Activated naive CD4-positive, alpha-beta T cell treated with anti-CD3 and anti-CD28 coated beads, Interleukin-2, amount 50 U/mL, for 24 hours (primary cell): ENCODE measurements around the gene NDUFS4.
A peak's percentile ranks its signal among the peaks of the same experiment; 100 is the strongest.
"Not testable (repeated sequence)": the region's sequence is repeated elsewhere in the genome, so short reads cannot be mapped to it uniquely, and the experiment has no call there.

ENCODE experiments used
- H3K27ac Mint-ChIP-seq: one replicate; pipeline ENCODE4 v1.8.0; 2021; ENCODE audit warnings: mild to moderate bottlenecking, mixed read lengths
- H3K27me3 Mint-ChIP-seq: one replicate; pipeline ENCODE4 v1.8.0; 2021; ENCODE audit warnings: mixed read lengths
- H3K36me3 Mint-ChIP-seq: one replicate; pipeline ENCODE4 v1.8.0; 2021; ENCODE audit warnings: mixed read lengths
- H3K4me1 Mint-ChIP-seq: one replicate; pipeline ENCODE4 v1.8.0; 2021; ENCODE audit warnings: mixed read lengths
- H3K4me3 Mint-ChIP-seq: one replicate; pipeline ENCODE4 v1.8.0; 2021; ENCODE audit warnings: mild to moderate bottlenecking, mixed read lengths
- H3K9me3 Mint-ChIP-seq: one replicate; pipeline ENCODE4 v1.8.0; 2021; ENCODE audit warnings: mixed read lengths

Gene NDUFS4

DNA sequence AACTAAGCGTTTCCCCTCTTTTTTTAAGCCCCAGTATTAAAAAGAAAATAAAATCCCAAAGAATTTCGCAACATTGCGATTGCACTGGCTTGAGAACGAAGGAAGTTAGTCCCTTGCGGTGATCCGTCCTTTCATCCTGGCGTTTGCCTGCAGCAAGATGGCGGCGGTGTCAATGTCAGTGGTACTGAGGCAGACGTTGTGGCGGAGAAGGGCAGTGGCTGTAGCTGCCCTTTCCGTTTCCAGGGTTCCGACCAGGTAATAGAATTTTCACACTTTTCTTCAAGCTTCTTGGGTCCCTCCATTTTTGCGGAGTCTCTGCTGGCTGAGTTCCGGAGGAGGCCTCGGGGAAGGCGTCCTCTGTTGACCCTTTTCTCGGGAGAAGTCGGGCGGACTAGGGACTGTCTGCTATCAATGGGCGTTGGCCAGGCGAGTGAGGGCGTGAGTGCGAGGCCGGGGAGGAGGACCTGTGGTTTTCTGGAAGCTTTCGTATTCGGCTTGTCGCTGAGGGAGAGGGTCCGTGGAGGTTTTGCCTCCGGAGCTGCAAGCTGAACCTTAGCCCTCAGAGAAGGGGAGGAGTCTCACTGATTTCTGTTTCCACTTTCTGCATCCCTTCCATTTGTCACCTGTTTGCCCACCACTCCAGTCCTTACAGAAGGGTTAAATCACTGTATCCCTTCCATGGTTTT lies at the start of gene NDUFS4:
Gene NDUFS4, plus strand, starts transcription at position 134 of the 686 bp plus-strand sequence. Its CDS starts 24 bp downstream, at position 158.
- H3K27ac Mint-ChIP-seq: peak within 1 kb of the TSS; percentile 96
- no peaks in the 10 kb centered on the region for H3K9me3 Mint-ChIP-seq
- H3K27me3 Mint-ChIP-seq: peaks cover 20% of the 10 kb centered on the region
- peaks cover 48% of the 10 kb centered on the region for H3K4me1 Mint-ChIP-seq
- peaks cover 4% of the 10 kb centered on the region for H3K36me3 Mint-ChIP-seq
- H3K4me3 Mint-ChIP-seq: peak within 1 kb of the TSS; percentile 99

DNA sequence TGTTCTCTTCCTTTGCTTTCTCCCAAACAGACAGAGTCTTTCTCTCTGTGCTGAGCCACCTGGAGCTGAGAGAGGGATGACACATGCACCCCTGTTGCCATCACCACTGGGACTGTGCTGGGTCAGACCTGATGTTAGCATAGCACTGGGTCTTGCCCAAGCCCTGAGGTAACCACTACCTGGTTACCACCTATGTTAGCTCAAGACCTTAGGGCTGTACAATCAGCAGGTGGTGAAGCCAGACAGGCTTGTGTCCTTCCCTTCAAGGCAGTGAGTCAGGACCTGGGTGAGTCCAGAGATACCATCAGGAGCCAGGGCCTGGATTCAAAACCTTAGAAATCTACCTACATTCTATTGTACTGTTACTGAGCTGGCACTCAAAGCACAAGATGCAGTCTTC lies 47.9 kb upstream of the NDUFS4 start:
- Mint-ChIP-seq H3K36me3 (no peaks in the 10 kb centered on the region), H3K4me3 (no peak overlapping the region), H3K27me3 (peaks cover 3% of the 10 kb centered on the region), H3K4me1 (no peaks in the 10 kb centered on the region), H3K9me3 (peaks cover 20% of the 10 kb centered on the region), H3K27ac (no peak overlapping the region)

DNA sequence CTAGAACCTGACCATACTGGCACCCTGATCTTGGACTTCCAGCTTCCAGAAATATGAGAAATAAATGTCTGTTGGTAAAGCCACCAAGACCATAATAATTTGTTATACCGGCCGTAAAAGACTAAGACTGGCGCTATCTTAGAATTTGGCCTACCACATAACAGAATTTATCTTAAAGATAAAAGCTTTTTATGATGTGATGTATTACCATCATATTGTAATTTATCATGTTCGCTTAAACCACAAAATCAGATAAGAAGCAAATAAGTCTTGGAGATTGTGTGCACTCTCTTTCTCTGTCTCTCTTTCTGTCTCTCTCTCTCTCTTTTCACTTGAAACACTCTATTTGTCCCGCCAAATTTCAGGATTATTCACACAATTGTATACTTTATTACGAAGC lies 44.5 kb upstream of the NDUFS4 start:
- Mint-ChIP-seq H3K27ac (no peak overlapping the region), H3K9me3 (peaks cover 20% of the 10 kb centered on the region), H3K4me1 (no peaks in the 10 kb centered on the region), H3K36me3 (no peaks in the 10 kb centered on the region), H3K4me3 (no peak overlapping the region), H3K27me3 (peaks cover 11% of the 10 kb centered on the region)

DNA sequence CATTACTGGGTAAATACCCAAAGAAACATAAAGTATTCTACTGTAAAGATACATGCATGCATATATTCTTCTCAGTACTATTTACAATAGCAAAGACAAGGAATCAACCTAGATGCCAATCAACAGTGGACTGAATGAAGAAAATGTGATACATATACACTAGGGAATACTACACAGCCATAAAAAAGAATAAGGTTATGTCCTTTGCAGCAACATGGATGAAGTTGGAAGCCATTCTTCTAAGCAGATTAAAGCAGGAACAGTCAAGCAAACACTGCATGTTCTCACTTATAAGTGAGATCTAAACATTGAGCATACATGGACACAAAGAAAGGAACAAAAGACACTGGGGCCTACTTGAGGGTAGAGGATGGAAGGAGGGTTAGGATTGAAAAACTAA lies 39.6 kb upstream of the NDUFS4 start:
- peaks cover 11% of the 10 kb centered on the region for H3K27me3 Mint-ChIP-seq
- H3K4me1 Mint-ChIP-seq: no peaks in the 10 kb centered on the region
- H3K9me3 Mint-ChIP-seq: peaks cover 26% of the 10 kb centered on the region
- no peak overlapping the region for H3K27ac Mint-ChIP-seq
- no peaks in the 10 kb centered on the region for H3K36me3 Mint-ChIP-seq
- no peak overlapping the region for H3K4me3 Mint-ChIP-seq

DNA sequence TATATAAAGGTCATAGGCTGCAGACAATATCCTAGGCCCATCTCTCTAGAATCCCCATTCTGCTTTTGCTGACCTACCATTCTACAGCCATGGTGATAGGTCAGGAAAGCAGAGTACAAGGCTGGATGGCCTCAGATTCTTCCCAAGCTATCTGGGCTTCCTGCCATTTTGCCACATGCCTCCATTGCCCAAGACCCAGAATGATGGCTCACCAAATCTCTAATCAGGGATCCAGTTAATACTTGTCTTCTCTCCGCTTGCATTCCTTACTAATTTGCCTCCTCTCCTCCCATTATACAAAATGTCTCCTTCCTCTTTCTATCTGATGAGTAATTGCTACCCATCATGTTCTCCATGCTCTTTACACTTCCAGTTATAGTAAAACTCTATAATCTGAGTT lies 22.7 kb upstream of the NDUFS4 start:
- Mint-ChIP-seq H3K27ac (no peak overlapping the region), H3K4me3 (no peak overlapping the region), H3K9me3 (no peaks in the 10 kb centered on the region), H3K4me1 (no peaks in the 10 kb centered on the region), H3K27me3 (peaks cover 14% of the 10 kb centered on the region), H3K36me3 (no peaks in the 10 kb centered on the region)

DNA sequence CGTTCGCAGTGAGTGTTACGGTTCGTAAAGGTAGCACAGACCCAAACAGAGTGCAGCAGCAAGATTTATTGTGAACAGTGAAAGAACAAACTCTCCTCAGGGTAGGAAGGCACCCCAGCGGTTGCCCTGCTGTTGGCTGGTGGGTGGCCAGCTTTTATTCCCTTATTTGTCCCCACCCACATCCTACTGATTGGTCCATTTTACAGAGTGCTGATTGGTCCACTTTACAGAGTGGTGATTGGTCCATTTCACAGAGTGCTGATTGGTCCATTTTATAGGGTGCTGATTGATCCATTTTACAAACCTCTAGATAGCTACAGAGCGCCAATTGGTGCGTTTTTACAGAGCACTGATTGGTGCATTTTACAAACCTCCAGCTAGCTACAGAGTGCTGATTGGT lies 19.7 kb upstream of the NDUFS4 start:
- H3K4me3 Mint-ChIP-seq, H3K36me3 Mint-ChIP-seq, H3K27ac Mint-ChIP-seq, H3K9me3 Mint-ChIP-seq, H3K4me1 Mint-ChIP-seq: not testable (repeated sequence)
- peaks cover 13% of the 10 kb centered on the region for H3K27me3 Mint-ChIP-seq

DNA sequence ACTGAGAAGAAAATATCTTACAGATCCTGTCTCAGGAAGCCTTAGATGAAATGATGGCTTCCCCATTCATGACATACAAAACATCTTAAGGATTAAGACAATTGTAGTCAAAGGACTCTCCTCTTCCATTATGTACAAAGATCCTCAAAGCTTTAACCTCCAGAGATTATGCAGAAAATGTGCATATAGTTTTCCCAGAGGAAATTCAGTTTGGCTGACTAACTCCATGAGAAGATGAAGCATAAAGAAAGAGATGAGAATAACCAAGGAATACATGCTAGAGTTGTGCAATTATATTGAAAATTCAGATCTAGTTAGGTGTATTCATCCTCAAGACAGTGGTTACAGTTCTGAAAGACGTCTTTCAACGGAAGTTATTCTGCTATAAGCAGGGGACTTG lies 18.6 kb upstream of the NDUFS4 start:
- H3K36me3 Mint-ChIP-seq: no peaks in the 10 kb centered on the region
- H3K4me1 Mint-ChIP-seq: no peaks in the 10 kb centered on the region
- H3K27me3 Mint-ChIP-seq: peaks cover 11% of the 10 kb centered on the region
- no peak overlapping the region for H3K4me3 Mint-ChIP-seq
- no peaks in the 10 kb centered on the region for H3K9me3 Mint-ChIP-seq
- no peak overlapping the region for H3K27ac Mint-ChIP-seq

DNA sequence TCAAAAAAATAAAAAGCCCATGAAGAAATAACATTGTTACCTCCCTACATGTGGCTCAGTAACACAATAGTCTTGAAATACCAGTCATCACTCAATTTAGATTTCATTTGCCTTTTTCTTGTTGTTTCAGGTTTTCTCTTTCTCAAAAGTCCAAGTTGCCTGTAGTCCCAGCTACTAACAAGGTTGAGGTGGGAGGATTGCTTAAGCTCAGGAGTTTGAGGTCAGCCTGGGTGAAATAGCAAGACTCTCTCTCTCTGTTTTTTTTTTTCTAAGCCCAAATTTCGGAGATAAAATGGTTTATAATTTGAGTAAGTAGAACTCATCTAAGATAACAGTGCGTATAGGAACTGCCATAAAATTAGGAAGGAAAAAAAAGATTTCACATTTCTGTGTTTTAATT lies 17.5 kb upstream of the NDUFS4 start:
- Mint-ChIP-seq H3K36me3 (no peaks in the 10 kb centered on the region), H3K4me3 (no peak overlapping the region), H3K27me3 (peaks cover 11% of the 10 kb centered on the region), H3K9me3 (no peaks in the 10 kb centered on the region), H3K4me1 (no peaks in the 10 kb centered on the region), H3K27ac (no peak overlapping the region)

DNA sequence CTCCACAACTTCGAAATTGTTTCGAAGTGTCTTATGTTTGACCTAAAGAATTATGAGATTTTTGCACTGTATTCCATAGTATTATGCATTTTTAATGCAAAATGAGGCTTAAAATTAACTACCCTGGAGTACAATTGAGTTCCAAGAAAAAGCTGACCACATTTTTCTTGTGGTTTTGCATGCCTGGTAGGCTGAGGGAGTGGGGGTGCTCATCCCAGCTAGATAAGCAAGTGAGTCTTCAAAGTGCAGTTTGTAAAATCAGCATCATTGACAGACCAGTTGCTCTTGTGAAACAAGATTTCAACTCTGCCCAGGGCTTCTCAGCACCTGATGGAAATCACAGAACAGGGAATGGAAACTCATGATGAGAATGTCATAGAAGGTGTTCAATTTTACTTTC lies 17.0 kb upstream of the NDUFS4 start:
- H3K36me3 Mint-ChIP-seq: no peaks in the 10 kb centered on the region
- H3K27me3 Mint-ChIP-seq: peaks cover 11% of the 10 kb centered on the region
- no peak overlapping the region for H3K4me3 Mint-ChIP-seq
- no peak overlapping the region for H3K27ac Mint-ChIP-seq
- H3K4me1 Mint-ChIP-seq: no peaks in the 10 kb centered on the region
- H3K9me3 Mint-ChIP-seq: no peaks in the 10 kb centered on the region

DNA sequence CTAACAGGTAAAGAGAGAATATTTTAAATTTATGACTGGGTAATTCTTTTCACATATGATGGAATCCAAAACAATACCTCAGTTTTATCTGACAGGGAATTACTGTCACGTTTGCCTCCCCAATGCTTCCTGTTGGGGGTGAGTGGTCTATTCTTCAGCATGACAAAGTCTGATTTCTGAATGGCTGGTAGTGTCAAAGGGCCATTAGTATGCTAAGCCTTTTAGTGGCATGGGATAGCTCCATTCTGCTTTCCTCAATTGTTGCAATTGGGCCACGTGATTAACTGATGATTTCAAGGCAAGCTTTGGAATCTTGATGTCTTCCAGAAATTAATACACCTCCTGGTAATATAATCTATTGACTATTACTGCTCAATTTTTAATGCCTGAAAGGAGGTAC lies 14.7 kb upstream of the NDUFS4 start:
- H3K27me3 Mint-ChIP-seq: peaks cover 5% of the 10 kb centered on the region
- no peaks in the 10 kb centered on the region for H3K4me1 Mint-ChIP-seq
- no peak overlapping the region for H3K4me3 Mint-ChIP-seq
- H3K27ac Mint-ChIP-seq: no peak overlapping the region
- no peaks in the 10 kb centered on the region for H3K36me3 Mint-ChIP-seq
- no peaks in the 10 kb centered on the region for H3K9me3 Mint-ChIP-seq

DNA sequence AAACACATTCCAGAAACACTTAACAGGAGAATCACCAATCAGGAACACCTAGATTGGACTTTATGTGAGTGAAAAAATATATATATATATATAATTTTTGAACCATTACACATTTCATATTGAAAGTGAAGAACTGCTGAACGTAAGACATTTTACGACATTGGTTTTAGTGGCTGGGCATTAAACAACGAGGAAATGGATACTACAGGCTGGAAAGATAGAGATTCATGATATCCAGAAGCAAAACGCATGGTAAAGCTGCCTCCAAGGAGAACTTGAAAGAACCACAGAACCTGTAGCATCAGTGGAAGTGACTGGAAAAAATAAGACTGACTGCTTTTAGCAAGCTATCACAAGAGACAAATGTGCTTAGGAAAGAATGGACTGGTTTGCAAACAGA lies 13.2 kb upstream of the NDUFS4 start:
- peaks cover 1% of the 10 kb centered on the region for H3K27me3 Mint-ChIP-seq
- no peak overlapping the region for H3K27ac Mint-ChIP-seq
- no peaks in the 10 kb centered on the region for H3K36me3 Mint-ChIP-seq
- H3K9me3 Mint-ChIP-seq: no peaks in the 10 kb centered on the region
- H3K4me1 Mint-ChIP-seq: no peaks in the 10 kb centered on the region
- H3K4me3 Mint-ChIP-seq: no peak overlapping the region

DNA sequence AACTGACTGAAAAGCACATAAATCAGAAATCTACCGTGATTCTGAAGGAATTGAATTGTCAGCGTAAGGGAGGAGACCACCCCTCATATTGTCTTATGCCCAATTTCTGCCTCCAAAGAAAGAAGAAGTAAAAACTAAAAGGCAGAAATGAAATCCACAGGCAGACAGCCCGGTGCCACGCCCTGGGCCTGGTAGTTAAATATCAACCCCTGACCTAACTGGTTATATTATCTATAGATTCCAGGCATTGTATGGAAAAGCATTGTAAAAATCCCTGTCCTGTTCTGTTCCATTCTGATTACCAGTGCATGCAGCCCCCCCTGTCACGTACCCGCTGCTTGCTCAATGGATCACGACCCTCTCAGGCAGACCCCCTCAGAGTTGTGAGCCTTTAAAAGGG lies 11.9 kb upstream of the NDUFS4 start:
- not testable (repeated sequence) for H3K27ac Mint-ChIP-seq, H3K4me1 Mint-ChIP-seq, H3K4me3 Mint-ChIP-seq, H3K27me3 Mint-ChIP-seq, H3K9me3 Mint-ChIP-seq, H3K36me3 Mint-ChIP-seq

DNA sequence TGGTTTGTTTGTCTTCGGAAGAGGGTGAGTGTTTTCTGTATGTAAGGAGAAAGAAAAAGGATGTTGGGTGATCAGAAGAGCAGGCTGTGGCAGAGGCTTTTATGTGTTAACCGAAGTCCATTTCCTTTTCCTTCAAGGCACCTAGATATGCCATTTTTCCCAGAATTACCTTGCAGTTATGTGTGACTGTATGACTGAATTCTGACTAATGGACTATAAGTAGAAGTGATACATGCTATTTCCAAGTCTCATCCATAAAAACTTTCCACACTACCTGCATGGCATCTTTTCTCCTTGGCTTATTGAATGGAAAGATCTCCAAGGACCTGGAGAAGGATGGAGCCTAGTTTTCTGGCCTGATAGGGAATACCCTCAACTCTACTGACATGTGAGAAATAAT lies 10.6 kb upstream of the NDUFS4 start:
- no peaks in the 10 kb centered on the region for H3K4me1 Mint-ChIP-seq
- peaks cover 7% of the 10 kb centered on the region for H3K27me3 Mint-ChIP-seq
- H3K4me3 Mint-ChIP-seq: no peak overlapping the region
- no peak overlapping the region for H3K27ac Mint-ChIP-seq
- no peaks in the 10 kb centered on the region for H3K9me3 Mint-ChIP-seq
- H3K36me3 Mint-ChIP-seq: no peaks in the 10 kb centered on the region

DNA sequence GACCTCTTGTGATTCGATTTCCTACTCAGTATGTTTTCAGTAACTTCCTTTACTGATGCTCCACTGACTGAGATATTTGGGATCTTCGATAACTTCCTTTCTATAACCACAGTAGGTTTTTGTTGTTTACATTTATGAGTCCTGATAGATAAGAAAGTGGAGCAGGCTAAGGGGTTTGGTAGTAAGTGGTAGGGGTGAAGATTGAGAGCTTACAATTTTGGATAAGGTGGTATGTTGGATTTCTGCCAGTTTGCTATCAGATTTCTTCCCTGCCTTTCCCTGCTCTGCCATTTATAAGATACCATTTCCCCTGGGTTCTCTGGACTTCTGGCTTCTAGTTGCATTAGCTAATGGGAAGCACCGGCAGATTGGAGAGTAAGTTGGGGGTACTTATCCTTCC lies 7.9 kb upstream of the NDUFS4 start:
- Mint-ChIP-seq H3K4me1 (no peaks in the 10 kb centered on the region), H3K27me3 (peaks cover 17% of the 10 kb centered on the region), H3K9me3 (no peaks in the 10 kb centered on the region), H3K36me3 (no peaks in the 10 kb centered on the region), H3K27ac (no peak overlapping the region), H3K4me3 (no peak overlapping the region)

DNA sequence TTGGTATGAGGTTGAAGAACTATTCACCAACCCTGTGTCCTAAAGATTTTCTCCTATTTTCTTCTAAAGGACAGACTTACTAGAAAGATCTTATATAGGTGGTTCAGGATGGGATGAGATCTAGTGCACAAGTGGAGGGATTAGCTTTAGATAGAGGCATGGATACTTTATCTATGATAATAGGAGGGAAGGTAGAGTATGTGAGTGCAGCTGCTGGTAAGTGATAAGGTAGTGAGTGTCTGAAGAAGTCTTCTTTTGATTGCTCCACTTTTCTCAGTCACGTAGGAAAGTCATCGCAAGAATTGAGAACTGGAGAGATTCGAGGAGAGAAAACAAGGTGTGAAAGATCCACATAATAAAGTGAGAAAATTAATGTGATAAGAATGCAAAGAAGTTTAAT lies 6.0 kb upstream of the NDUFS4 start:
- H3K36me3 Mint-ChIP-seq: peaks cover 1% of the 10 kb centered on the region
- H3K9me3 Mint-ChIP-seq: no peaks in the 10 kb centered on the region
- no peak overlapping the region for H3K4me3 Mint-ChIP-seq
- H3K4me1 Mint-ChIP-seq: no peaks in the 10 kb centered on the region
- no peak overlapping the region for H3K27ac Mint-ChIP-seq
- peaks cover 31% of the 10 kb centered on the region for H3K27me3 Mint-ChIP-seq

DNA sequence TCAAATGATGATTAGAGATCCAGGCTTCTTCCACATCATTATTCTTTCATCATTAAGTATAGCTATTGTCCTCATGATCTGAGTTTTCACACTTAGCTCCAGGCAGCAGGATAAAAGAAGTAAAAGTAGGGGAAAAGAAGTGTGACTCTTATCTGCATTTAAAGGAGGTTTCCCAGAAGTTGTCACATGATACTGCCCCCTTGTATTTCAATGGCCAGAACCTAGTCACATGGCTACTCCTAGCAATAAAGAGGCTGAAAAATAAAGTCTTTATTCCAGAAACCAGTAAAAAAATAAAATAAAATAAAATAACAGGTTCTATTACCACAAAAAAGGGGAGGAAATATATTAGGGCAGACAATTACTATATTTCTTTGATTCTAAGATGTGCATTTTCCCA lies 5.3 kb upstream of the NDUFS4 start:
- H3K36me3 Mint-ChIP-seq: peaks cover 1% of the 10 kb centered on the region
- H3K4me3 Mint-ChIP-seq: no peak overlapping the region
- no peaks in the 10 kb centered on the region for H3K9me3 Mint-ChIP-seq
- H3K4me1 Mint-ChIP-seq: peaks cover under 1% of the 10 kb centered on the region
- H3K27me3 Mint-ChIP-seq: peaks cover 31% of the 10 kb centered on the region
- H3K27ac Mint-ChIP-seq: no peak overlapping the region

DNA sequence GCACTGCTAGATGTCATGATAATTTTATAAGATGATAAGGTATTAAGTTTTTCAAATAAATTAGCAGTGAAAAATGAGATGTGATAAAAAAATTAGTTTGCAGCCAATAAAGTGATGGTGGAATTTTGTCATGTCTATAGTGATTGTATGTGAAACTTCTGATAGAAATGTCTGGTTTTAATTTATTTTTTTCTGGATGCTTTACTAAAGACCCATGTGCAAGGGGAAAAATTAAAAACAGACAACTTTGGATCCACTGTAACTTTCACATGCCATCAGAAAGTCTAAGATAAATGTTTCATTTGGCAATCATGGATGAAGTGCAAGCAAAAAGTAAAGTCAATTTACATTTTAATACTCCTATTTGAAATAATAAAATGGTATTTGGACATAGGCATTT lies 4.4 kb upstream of the NDUFS4 start:
- Mint-ChIP-seq H3K9me3 (no peaks in the 10 kb centered on the region), H3K27ac (no peak overlapping the region), H3K36me3 (peaks cover 1% of the 10 kb centered on the region), H3K4me3 (no peak overlapping the region), H3K4me1 (peaks cover 7% of the 10 kb centered on the region), H3K27me3 (peaks cover 33% of the 10 kb centered on the region)
